GM12892 (cell line): Measurements from ENCODE around the gene GALNT16.

Source experiments
- POLR2A ChIP-seq: IDR thresholded peaks from 2 replicates; pipeline ENCODE4 v1.6.1; 2011; ENCODE audit warnings: low read depth, low read length, control low read depth
- POLR2AphosphoS5 ChIP-seq: IDR thresholded peaks from 2 replicates; pipeline ENCODE4 v1.6.1; 2011; ENCODE audit warnings: low read depth, low read length, control low read depth

GRCh38 chr14:69319911-69320310 lies 60.0 kb downstream of the GALNT16 start:
- TF ChIP-seq POLR2AphosphoS5 (no peak), POLR2A (no peak)
